ENCODE data around the gene FGFR3. TPM values are rescaled to one million over a fixed set of nuclear protein-coding genes. Genes with fewer than 3 reads are reported as not detected.

Gene FGFR3
- total and polyA plus RNA-seq, 10 of the 15 experiments (the other 5 are each of a cell fraction or from before 2014, with no cell fraction given), result 0.05 to 0.33 (median 0.18) TPM; not detected in 6

DNA sequence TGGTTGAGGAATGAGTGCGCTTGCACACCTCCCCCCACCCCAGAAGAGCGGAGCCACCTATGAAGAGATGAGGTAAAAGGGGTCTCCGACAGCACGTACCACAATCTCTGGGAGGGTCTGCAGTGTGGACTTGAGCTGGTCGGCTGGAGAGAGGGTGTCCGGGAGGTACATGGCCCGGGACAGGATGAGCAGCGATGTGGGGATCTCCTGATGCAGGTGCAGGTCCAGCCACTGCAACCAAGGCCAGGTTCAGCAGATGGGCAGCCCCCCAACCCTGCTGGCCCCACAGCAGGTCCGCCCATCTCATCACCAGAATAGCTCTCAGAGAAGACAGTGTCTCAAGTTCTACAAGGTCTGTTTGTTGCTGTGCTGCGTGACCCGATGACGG, 30.4 kb downstream of the FGFR3 start:
- Histone ChIP-seq H4K20me1 (ENCODE audit: control insufficient read depth, insufficient read depth) (no peaks in the 10 kb centered on the region), H3K36me3 (ENCODE audit: control insufficient read depth in 2 of 2, insufficient read depth in 2 of 2, low read length in 1 of 2) (peaks cover 17 to 34% of the 10 kb centered on the region in 2 experiments; a peak in 3 of 4 replicates), H3K9me3 (replicated peaks; ENCODE audit: control insufficient read depth, insufficient read depth, low read length) (no peaks in the 10 kb centered on the region), H3K4me3 (no peak overlapping the region), H2AFZ (ENCODE audit: control insufficient read depth, low read depth, low read length) (no peak overlapping the region), H3K4me1 (ENCODE audit: control insufficient read depth, insufficient read depth, low read length) (no peaks in the 10 kb centered on the region), H3K9ac (ENCODE audit: control insufficient read depth, insufficient read depth, low read length) (no peak overlapping the region), H3K4me2 (ENCODE audit: control insufficient read depth, insufficient read depth) (no peak overlapping the region), H3K79me2 (ENCODE audit: control insufficient read depth, insufficient read depth, low read length) (no peaks in the 10 kb centered on the region), H3K27me3 (replicated peaks in 1 of 2; ENCODE audit: control insufficient read depth in 2 of 2, insufficient read depth in 2 of 2, low read length in 1 of 2) (no peaks in the 10 kb centered on the region), H3K27ac (ENCODE audit: control insufficient read depth, insufficient read depth) (no peak overlapping the region)
- ChIA-PET SMC1A (ENCODE audit: uncharacterized antibody, unreplicated experiment) (no interaction called here), CTCF (no interaction called here), RAD21 (ENCODE audit: unreplicated experiment) (no interaction called here), POLR2A (interaction anchor here (1.4 kb wide), 1 partner anchor 10 kb away, joined by 3 read pairs; no protein-coding TSS in a partner anchor)
- TF ChIP-seq POU2F2 (IDR thresholded peaks at IDR 0.05; ENCODE audit: borderline replicate concordance, low read depth, low read length), result no peak
- 91% methylated on average over 12 of the region's 12 CpGs for WGBS (ENCODE audit: insufficient coverage, insufficient replicate concordance, low lambda C conversion rate, missing lambda C conversion rate)
- intact Hi-C loops (cut with micrococcal nuclease; ENCODE audit: unreplicated experiment), result no loop called here
- ATAC-seq (no peak), FAIRE-seq (no peak), DNase-seq (ENCODE audit: low read depth, low spot score) (no peak)
- BruUV-seq (replicated peaks), result no TSS peak
- in situ Hi-C loops (cut with MboI), result no loop called here

DNA sequence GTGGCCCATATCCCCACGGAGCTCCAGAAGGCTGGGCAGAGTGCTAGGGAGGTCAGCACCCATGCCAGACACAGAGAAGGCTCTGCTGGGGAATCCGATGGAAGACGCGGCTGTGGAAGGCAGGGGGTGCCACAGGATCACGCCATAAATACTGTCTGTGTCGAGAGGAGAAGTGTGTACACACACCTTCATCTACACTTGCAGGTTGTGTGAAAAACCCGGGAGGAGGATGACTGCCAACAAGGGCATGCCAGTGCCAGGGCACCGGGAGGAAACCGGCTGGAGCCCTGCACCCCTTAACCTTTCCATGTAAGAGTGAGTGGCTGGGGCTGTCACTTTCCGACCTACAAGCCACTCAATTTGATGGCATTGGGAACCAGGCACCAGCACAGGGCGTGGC, 31.7 kb downstream of the FGFR3 start:
- H3K4me3 ChIP-seq, result no peak overlapping the region
- no peaks in the 10 kb centered on the region for H3K4me1 ChIP-seq (ENCODE audit: control insufficient read depth, insufficient read depth, low read length)
- no peaks in the 10 kb centered on the region for H3K79me2 ChIP-seq (ENCODE audit: control insufficient read depth, insufficient read depth, low read length)
- no peaks in the 10 kb centered on the region for H3K27me3 ChIP-seq (replicated peaks in 1 of 2; ENCODE audit: control insufficient read depth in 2 of 2, insufficient read depth in 2 of 2, low read length in 1 of 2)
- in situ Hi-C loops (cut with MboI) (no loop called here), intact Hi-C loops (cut with micrococcal nuclease; ENCODE audit: unreplicated experiment) (no loop called here)
- no peak overlapping the region for H2AFZ ChIP-seq (ENCODE audit: control insufficient read depth, low read depth, low read length)
- ChIA-PET CTCF (no interaction called here), RAD21 (ENCODE audit: unreplicated experiment) (no interaction called here), POLR2A (interaction anchor here (1.4 kb wide), 1 partner anchor 9 kb away, joined by 3 read pairs; no protein-coding TSS in a partner anchor), SMC1A (ENCODE audit: uncharacterized antibody, unreplicated experiment) (no interaction called here)
- peaks cover 9 to 33% of the 10 kb centered on the region in 2 experiments; a peak in 3 of 4 replicates for H3K36me3 ChIP-seq (ENCODE audit: control insufficient read depth in 2 of 2, insufficient read depth in 2 of 2, low read length in 1 of 2)
- TF ChIP-seq RCOR1 (conservative IDR thresholded peaks at IDR 0.05; ENCODE audit: low read depth, low read length) (no peak), DPF2 (IDR thresholded peaks at IDR 0.05) (no peak), FOXM1 (IDR thresholded peaks at IDR 0.05; ENCODE audit: low read depth, low read length) (no peak), GATAD2B (conservative IDR thresholded peaks at IDR 0.05; ENCODE audit: low read depth) (no peak), ETV6 (conservative IDR thresholded peaks at IDR 0.05 in 1 of 2, IDR thresholded peaks at IDR 0.05 in 1 of 2; ENCODE audit: borderline replicate concordance in 1 of 2, low read depth in 1 of 2) (no peak), RAD21 (IDR thresholded peaks at IDR 0.05; ENCODE audit: insufficient read depth, low read depth, low read length) (no peak), TCF3 (IDR thresholded peaks at IDR 0.05; ENCODE audit: borderline replicate concordance, insufficient read depth, low read depth, low read length) (no peak), BCL11A (IDR thresholded peaks at IDR 0.05; ENCODE audit: low read depth, low read length) (no peak), CREB1 (IDR thresholded peaks at IDR 0.05; ENCODE audit: low read depth) (no peak), SIN3A (IDR thresholded peaks at IDR 0.05; ENCODE audit: low read depth, low read length) (no peak)
- TF ChIP-seq, protein P1, sequence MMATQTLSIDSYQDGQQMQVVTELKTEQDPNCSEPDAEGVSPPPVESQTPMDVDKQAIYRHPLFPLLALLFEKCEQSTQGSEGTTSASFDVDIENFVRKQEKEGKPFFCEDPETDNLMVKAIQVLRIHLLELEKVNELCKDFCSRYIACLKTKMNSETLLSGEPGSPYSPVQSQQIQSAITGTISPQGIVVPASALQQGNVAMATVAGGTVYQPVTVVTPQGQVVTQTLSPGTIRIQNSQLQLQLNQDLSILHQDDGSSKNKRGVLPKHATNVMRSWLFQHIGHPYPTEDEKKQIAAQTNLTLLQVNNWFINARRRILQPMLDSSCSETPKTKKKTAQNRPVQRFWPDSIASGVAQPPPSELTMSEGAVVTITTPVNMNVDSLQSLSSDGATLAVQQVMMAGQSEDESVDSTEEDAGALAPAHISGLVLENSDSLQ (IDR thresholded peaks at IDR 0.05), result no peak
- TF ChIP-seq, protein P2, sequence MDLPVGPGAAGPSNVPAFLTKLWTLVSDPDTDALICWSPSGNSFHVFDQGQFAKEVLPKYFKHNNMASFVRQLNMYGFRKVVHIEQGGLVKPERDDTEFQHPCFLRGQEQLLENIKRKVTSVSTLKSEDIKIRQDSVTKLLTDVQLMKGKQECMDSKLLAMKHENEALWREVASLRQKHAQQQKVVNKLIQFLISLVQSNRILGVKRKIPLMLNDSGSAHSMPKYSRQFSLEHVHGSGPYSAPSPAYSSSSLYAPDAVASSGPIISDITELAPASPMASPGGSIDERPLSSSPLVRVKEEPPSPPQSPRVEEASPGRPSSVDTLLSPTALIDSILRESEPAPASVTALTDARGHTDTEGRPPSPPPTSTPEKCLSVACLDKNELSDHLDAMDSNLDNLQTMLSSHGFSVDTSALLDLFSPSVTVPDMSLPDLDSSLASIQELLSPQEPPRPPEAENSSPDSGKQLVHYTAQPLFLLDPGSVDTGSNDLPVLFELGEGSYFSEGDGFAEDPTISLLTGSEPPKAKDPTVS (IDR thresholded peaks at IDR 0.05; ENCODE audit: low read depth, low read length), result no peak
- no peak overlapping the region for H3K4me2 ChIP-seq (ENCODE audit: control insufficient read depth, insufficient read depth)
- ATAC-seq (no peak), DNase-seq (ENCODE audit: low read depth, low spot score) (no peak), FAIRE-seq (no peak)
- no TSS peak for BruUV-seq (replicated peaks)
- H3K9me3 ChIP-seq (replicated peaks; ENCODE audit: control insufficient read depth, insufficient read depth, low read length), result no peaks in the 10 kb centered on the region
- H3K27ac ChIP-seq (ENCODE audit: control insufficient read depth, insufficient read depth), result no peak overlapping the region
- WGBS (ENCODE audit: insufficient coverage, insufficient replicate concordance, low lambda C conversion rate, missing lambda C conversion rate), result 94% methylated on average over 11 of the region's 11 CpGs
- H4K20me1 ChIP-seq (ENCODE audit: control insufficient read depth, insufficient read depth), result no peaks in the 10 kb centered on the region
- no peak overlapping the region for H3K9ac ChIP-seq (ENCODE audit: control insufficient read depth, insufficient read depth, low read length)
